Activated T-cell treated with anti-CD3 and anti-CD28 coated beads, Interleukin-2, amount 50 U/mL, for 24 hours (primary cell): ENCODE measurements around the gene MIEN1.

Source experiments
- DNase-seq: peaks from one replicate; pipeline ENCODE4 v3.0.0-alpha.2; 2020
- H3K27ac Mint-ChIP-seq: 2 replicates; pipeline ENCODE4 v1.8.0; 2020; ENCODE audit warnings: mild to moderate bottlenecking, mixed read lengths
- H3K27me3 Mint-ChIP-seq: 2 replicates; pipeline ENCODE4 v1.8.0; 2020; ENCODE audit warnings: mixed read lengths
- H3K36me3 Mint-ChIP-seq: 2 replicates; pipeline ENCODE4 v1.8.0; 2020; ENCODE audit warnings: low read depth, mixed read lengths
- H3K4me1 Mint-ChIP-seq: 2 replicates; pipeline ENCODE4 v1.8.0; 2020; ENCODE audit warnings: low read depth, mixed read lengths
- H3K4me3 Mint-ChIP-seq: 2 replicates; pipeline ENCODE4 v1.8.0; 2020; ENCODE audit warnings: mild to moderate bottlenecking, moderate library complexity, mixed read lengths
- H3K9me3 Mint-ChIP-seq: 2 replicates; pipeline ENCODE4 v1.8.0; 2020; ENCODE audit warnings: mixed read lengths

The MIEN1 gene

DNA sequence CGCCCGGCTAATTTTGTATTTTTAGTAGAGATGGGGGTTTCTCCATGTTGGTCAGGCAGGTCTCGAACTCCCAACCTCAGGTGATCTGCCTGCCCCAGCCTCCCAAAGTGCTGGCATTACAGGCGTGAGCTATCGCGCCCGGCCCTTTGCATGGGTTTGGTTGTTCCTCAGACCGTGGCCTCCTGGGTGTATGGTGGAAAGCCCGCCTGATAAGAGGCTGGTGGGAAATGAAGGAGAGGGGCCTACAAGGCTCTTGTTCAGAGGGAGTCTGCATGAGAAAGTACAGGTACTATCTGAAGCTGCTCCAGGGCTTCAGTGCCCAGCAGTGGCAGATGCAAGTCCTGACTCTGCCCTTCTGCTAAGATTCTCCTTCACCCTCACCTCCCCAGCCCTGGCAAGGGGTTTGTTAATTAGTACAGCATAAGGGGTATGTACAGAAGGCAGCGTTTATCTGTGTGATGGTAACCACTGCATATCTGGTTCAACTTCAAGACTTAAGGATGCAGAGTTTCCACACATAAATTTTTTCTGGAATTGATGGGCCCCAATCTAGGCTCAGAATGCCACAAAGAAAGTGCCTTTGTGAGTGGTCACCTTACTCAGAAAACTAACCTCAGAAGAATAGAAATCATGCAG is 31.6 kb upstream of the MIEN1 start:
- peak; percentile 39 for DNase-seq
- H3K36me3 Mint-ChIP-seq: peaks cover 81% of the 10 kb centered on the region
- peak overlapping the region; percentile 20 for H3K4me3 Mint-ChIP-seq
- H3K27me3 Mint-ChIP-seq: no peaks in the 10 kb centered on the region
- H3K4me1 Mint-ChIP-seq: peaks cover 91% of the 10 kb centered on the region
- H3K27ac Mint-ChIP-seq: peak overlapping the region; percentile 94
- H3K9me3 Mint-ChIP-seq: peaks cover 4% of the 10 kb centered on the region

DNA sequence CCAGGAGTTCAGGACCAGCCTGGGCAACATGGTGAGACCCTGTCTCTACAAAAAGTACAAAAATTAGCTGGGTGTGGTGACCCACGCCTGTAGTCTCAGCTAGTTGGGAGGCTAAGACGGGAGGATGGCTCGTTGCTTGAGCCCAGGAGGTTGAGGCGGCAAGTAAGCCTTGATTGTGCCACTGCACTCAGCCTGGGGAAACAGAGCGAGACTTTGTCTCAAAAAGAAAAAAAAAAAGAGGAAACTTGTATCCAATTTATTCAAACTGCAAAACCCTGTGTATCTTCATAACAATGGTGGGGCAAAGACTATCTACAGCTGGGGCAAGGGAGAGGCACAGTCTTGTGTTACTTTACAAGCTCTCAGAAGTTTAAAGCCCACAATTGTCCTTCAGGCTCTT is 28.9 kb upstream of the MIEN1 start:
- peaks cover 56% of the 10 kb centered on the region for H3K36me3 Mint-ChIP-seq
- DNase-seq: peak; percentile 34
- H3K4me3 Mint-ChIP-seq: peak overlapping the region; percentile 56
- H3K4me1 Mint-ChIP-seq: peaks cover 87% of the 10 kb centered on the region
- H3K27me3 Mint-ChIP-seq: no peaks in the 10 kb centered on the region
- peak overlapping the region; percentile 97 for H3K27ac Mint-ChIP-seq
- H3K9me3 Mint-ChIP-seq: no peaks in the 10 kb centered on the region

DNA sequence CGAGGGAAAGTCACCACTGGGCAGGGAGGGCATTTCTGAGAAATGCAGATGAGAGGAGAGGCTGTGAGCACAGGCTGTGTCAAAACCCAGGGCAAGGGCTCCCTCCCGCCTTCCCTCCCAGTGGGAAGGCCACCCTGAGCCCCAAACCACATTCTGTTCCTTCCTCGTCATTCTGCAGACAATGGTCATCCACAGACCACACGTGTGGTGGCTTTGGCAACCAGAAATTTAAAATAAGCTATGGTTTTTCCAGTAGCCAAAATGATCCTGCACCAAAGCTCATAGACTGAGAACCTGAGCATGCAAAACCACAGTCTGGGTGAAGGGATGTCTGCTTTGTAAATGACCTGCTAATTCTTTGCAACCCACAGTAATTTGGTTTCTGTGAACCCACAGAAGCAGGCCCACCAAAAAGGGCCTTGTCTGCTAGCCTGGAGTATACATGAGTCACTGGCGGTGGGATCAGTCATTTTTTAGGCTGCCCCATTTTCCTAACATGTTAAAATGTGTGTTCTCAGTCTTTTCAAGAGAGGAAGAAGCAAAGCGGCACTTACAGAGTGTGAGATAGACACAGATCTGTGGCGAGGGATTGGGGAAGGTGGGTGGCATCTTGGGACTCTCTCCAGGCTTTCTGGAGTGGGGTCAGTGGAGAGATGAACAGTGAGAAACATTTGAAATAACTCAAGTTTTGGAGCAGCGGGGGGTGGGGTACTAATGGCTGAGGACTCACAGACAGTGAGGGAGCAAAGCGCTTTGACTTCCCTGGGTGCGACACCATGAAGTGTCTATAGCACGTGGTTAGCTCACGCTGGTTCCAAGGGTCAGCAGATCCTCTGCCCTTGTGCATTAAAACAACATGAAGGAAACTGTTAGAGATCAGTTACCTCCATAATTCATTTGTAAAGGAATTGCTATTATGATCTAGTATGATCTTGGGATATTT is 27.9 kb upstream of the MIEN1 start:
- DNase-seq: peak; percentile 71
- peak overlapping the region; percentile 97 for H3K27ac Mint-ChIP-seq
- no peaks in the 10 kb centered on the region for H3K9me3 Mint-ChIP-seq
- peak overlapping the region; percentile 56 for H3K4me3 Mint-ChIP-seq
- peaks cover 83% of the 10 kb centered on the region for H3K4me1 Mint-ChIP-seq
- peaks cover 47% of the 10 kb centered on the region for H3K36me3 Mint-ChIP-seq
- H3K27me3 Mint-ChIP-seq: no peaks in the 10 kb centered on the region

DNA sequence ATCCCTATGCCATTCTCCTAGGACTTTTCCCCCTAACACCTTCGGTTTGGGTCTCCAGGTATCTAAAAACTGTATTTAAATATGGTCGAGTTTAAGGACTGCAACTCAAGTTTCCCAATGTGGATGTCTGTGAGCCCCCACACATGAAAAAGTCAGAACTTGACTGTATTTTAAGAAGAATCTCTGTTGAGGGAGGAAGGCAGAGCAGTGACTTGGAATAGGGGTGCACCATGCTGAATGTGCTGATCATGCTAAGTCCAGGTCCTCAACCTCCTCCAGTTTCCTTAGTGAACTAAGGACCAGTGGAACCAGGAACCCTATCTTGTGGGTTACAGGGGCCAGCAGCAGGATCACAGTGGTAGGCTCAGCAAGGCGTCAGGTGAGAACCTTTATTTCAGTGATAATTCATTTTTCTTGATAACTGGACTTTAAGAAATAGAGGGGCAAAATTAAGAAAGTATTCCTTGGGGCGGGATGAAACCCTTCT is 26.9 kb upstream of the MIEN1 start:
- Mint-ChIP-seq H3K4me3 (peak overlapping the region; percentile 23), H3K9me3 (no peaks in the 10 kb centered on the region), H3K27me3 (no peaks in the 10 kb centered on the region), H3K27ac (peak overlapping the region; percentile 97), H3K36me3 (peaks cover 37% of the 10 kb centered on the region), H3K4me1 (peaks cover 81% of the 10 kb centered on the region)
- DNase-seq: peak; percentile 30

DNA sequence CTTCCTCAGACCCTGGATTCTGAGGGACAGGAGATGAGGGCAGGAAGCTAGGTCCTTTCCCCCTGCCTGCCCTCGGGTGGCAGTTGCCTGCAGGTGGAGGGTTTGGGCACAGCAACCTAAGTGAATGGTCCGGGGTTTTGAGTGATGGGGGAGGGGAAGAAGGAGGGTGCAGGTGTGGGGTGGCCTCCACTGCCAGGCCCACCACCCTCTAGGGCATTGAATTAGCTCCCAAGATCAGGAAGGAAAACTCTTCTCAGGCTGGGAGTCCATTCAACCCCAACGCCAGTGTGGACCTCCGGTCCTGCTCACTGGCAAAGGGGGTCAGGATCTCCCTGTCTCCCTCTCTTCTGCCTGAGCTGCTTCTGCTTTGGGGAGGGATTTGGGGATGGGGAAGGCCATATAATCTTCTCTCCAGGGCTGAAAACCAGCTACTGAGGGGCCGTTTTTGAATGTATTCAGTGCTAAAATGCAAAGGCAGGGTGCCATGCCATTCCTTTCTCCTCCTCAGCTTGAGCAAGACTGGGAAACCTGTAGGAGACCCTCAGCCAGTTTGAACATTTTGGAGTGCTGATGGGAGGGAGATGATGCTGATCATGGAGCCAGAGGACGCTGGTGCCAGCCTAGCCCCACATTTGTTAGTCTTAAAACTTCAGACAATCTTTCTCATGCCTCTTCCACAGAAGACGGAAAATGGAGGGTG is 26.2 kb upstream of the MIEN1 start:
- no peaks in the 10 kb centered on the region for H3K9me3 Mint-ChIP-seq
- peaks cover 30% of the 10 kb centered on the region for H3K36me3 Mint-ChIP-seq
- H3K4me3 Mint-ChIP-seq: peak overlapping the region; percentile 57
- H3K27me3 Mint-ChIP-seq: no peaks in the 10 kb centered on the region
- H3K27ac Mint-ChIP-seq: peak overlapping the region; percentile 97
- no peak for DNase-seq
- H3K4me1 Mint-ChIP-seq: peaks cover 81% of the 10 kb centered on the region

DNA sequence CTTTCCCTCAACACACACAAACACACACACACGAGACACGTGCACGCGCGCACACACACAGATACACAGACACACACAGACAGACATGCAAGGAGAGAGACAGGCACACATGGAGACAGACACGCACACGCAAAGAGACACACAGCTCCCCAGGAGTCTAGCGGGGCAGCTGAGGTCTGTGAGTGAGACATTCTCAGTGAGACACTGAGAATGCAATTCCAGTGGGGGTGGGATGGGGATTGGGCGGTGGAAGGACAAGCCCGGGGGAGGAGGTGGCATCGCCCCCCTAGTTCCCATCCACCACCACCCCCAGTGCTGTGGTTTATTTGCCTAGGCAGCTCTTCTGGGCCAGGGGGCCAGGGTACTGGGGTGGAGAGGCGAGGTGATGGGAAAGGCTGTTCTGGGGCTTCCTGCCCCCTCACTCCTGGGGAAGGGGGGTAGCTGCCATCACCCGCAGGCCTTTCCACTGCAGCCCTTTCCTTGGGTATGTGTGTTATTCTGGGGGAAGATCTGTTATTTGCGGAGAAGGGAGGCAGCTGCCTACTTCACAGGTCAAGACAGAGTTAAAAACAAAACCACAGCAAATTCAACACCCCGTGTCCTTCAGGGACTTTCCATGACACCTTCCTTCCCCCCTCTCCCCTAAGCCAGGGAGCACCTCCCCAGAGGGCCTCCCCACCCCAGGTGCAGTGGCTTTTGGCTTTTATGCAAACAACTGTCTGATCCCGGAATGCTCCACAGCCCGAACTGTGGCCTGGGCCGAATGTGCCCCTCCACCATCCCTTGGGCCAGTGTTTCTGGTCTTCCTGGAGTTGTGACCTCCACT is 25.4 kb upstream of the MIEN1 start:
- H3K9me3 Mint-ChIP-seq: no peaks in the 10 kb centered on the region
- no peaks in the 10 kb centered on the region for H3K27me3 Mint-ChIP-seq
- H3K4me3 Mint-ChIP-seq: peak overlapping the region; percentile 57
- DNase-seq: peak; percentile 77
- H3K4me1 Mint-ChIP-seq: peaks cover 81% of the 10 kb centered on the region
- peak overlapping the region; percentile 97 for H3K27ac Mint-ChIP-seq
- H3K36me3 Mint-ChIP-seq: peaks cover 24% of the 10 kb centered on the region

DNA sequence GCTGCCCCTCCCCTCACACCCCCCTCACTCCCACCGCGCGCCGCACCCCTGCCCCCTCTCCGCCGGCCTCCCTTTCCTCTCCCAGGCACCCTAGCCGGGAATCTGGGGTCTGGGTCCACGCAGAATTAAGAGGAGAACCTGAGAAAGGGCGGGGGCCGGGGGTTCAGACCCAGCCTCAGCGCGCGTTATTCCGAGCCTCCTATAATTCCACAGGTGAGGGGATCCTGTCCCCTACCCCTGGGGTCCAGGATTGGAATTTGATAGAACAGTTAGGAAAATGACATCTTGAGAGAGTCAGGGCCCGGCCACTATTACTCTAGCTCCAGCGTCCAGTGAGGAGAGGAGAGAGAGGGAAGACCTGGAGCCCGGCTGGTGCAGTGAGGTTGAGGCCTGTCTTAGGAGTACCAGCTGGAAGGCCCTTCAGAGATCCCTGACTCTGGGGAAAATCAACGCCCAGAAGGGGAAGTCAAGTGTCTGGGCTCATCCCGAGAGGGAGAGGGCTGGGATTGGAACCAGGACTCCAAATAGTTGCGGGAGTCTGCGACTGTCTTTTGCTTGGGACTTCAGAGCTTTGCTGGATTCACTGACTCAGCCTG is 24.7 kb upstream of the MIEN1 start:
- Mint-ChIP-seq H3K4me3 (peak overlapping the region; percentile 57), H3K4me1 (peaks cover 77% of the 10 kb centered on the region), H3K27ac (peak overlapping the region; percentile 97), H3K27me3 (no peaks in the 10 kb centered on the region), H3K9me3 (no peaks in the 10 kb centered on the region), H3K36me3 (peaks cover 21% of the 10 kb centered on the region)
- DNase-seq: no peak

DNA sequence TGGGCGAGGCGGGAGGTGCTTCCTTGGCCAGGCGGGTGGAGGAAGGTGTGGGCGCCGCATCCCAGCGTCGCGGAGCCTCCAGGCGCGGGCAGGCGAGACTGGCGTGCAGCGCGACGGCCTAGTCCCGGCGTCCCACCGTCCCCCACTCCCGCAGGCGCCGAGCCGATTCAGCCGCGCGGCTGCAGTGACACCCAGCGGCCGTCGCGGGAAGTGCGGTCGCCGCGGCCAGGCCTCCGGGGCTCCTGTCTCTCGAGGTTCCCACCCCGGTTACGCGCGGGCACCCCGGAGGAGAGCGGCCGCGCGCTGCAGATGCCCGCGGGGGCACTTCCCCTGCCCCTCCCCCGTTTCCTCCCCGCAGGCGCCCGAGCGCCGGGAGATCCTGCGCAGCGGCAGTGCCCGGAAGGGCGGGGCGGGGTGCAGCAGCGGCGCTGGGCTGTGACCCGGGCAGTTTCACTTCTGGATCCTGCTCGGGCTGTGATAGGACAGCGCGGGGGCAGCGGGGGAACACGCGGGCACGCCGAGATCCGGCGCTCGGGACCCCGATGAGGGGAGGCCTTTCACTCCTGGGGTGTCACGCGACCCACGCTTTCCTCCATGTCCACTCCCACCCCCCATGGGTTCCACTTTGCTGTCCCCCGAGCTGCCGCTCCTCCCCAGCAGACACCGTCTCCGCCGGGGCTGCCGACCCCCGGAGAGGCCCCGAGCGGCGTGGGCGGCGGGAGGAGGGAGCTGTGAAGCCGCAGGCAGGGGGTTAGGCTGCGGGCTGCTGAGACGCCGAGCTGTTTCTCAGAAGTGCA is 24.0 kb upstream of the MIEN1 start:
- H3K4me1 Mint-ChIP-seq: peaks cover 71% of the 10 kb centered on the region
- peak overlapping the region; percentile 77 for H3K4me3 Mint-ChIP-seq
- H3K9me3 Mint-ChIP-seq: no peaks in the 10 kb centered on the region
- H3K27me3 Mint-ChIP-seq: no peaks in the 10 kb centered on the region
- peaks cover 15% of the 10 kb centered on the region for H3K36me3 Mint-ChIP-seq
- peak overlapping the region; percentile 97 for H3K27ac Mint-ChIP-seq
- peak; percentile 98 for DNase-seq

DNA sequence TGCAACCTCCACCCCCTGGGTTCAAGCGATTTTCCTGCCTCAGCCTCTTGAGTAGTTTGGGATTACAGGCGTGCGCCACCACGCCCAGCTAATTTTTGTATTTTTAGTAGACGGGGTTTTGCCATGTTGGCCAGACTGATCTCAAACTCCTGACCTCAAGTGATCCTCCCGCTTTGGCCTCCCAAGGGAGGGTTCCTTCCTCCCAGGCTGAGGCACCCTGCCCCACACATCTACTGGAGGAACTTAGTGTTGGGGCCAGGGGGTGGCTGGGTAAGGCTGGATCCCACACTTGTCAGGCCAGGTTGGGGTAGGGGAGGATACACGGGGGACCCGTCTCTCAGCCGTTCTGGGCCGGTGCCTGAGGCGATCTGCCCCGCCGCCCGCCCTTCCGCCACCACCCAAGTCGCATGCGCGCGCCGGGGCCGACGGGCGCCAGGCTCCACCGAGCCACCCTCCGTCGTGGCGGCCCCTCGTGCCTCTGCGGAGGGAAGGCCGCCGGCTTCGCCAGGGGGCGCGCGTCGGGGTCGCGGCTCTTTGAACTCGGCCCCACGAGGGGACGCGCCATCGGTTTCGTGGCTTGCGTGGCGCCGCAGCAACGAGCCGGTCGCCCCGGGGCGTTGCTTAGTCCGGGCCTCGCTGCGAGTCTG is 23.3 kb upstream of the MIEN1 start:
- peaks cover 68% of the 10 kb centered on the region for H3K4me1 Mint-ChIP-seq

DNA sequence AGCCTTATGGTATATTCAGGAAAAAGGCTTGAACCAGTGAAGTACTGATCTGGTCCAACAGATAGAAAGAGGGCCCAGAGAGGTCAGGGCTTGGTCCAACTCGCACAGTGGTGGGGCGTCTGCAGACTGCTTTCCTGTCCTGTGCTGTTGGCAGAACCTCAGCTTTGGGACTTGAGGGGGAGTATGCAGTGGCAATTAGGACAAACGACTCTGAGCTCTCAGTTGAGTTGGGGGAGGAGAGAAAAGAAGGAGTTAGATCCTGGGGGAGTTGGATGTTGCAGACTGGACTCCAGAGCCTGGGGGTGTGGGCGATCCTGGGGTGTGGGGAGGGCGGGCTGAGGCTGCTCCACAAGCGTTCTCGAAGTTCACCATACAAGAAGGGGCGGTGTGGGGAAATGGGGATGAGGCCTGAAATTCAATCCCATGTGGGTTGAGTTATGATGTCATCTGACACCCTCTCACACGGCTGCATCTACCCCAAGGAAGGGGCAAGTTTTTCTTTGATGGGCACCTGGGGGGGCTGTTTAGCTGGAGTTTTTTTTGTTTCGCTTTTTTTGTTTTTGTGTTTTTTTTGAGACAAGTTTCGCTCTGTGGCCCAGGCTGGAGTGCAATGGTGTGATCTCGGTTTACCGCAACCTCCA is 22.0 kb upstream of the MIEN1 start:
- Mint-ChIP-seq H3K4me1 (peaks cover 55% of the 10 kb centered on the region), H3K4me3 (peak overlapping the region; percentile 77), H3K27ac (peak overlapping the region; percentile 96), H3K36me3 (peaks cover 3% of the 10 kb centered on the region), H3K27me3 (no peaks in the 10 kb centered on the region), H3K9me3 (no peaks in the 10 kb centered on the region)
- no peak for DNase-seq

More for the DNA sequence above, 23.3 kb upstream of the MIEN1 start:
- H3K36me3 Mint-ChIP-seq: peaks cover 7% of the 10 kb centered on the region
- peak overlapping the region; percentile 77 for H3K4me3 Mint-ChIP-seq
- H3K27ac Mint-ChIP-seq: peak overlapping the region; percentile 96
- no peaks in the 10 kb centered on the region for H3K9me3 Mint-ChIP-seq
- no peaks in the 10 kb centered on the region for H3K27me3 Mint-ChIP-seq
- no peak for DNase-seq

DNA sequence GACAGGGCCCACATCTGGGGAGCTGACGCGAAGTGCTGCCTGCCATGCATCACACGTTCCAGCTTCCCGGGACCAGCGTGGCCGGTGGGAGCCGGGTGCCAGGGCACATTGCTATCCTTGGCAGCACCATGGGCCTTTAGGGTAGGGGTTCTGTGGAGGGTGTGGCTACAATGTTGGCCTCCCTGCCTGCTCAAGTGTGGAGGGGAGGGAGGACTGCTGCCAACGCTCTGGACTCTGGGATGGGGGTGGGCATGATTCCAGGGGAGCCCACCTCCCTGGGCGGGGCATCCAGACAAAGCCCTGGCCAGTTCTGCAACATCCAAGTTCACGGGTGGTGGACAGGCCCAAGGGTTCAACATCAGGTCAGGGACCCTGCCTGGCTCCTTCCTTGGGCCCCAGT is 21.3 kb upstream of the MIEN1 start:
- Mint-ChIP-seq H3K4me1 (peaks cover 48% of the 10 kb centered on the region), H3K9me3 (no peaks in the 10 kb centered on the region), H3K27ac (peak overlapping the region; percentile 96), H3K36me3 (peaks cover 3% of the 10 kb centered on the region), H3K4me3 (no peak overlapping the region), H3K27me3 (no peaks in the 10 kb centered on the region)
- no peak for DNase-seq

DNA sequence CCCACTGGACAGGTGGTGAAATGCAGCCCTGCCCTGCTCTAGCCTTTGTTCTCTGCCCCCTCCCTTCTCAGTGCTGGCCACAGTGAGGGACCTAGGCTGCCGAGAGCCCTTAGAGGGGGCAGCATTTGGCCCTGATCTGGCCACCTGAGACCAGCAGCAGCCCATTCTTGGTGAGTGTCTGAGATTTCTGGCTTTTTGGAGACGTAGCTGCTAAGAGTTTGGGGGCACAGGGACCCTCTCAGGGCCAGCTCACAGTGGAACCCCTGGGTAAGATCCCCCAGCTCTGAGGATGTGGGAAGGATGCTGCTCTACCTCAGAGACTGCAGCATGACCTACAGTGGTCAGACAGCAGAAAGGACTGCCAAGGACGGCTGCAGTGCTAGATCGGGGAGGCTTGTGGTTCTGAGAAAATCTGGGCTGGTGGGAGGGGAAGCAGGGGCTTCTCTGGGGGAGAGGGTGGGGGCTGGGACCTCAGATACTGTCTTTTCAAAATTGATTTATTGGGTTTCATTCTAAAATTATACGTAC is 20.7 kb upstream of the MIEN1 start:
- H3K4me3 Mint-ChIP-seq: no peak overlapping the region
- H3K36me3 Mint-ChIP-seq: peaks cover under 1% of the 10 kb centered on the region
- no peak for DNase-seq
- H3K27ac Mint-ChIP-seq: peak overlapping the region; percentile 96
- H3K4me1 Mint-ChIP-seq: peaks cover 42% of the 10 kb centered on the region
- no peaks in the 10 kb centered on the region for H3K27me3 Mint-ChIP-seq
- H3K9me3 Mint-ChIP-seq: no peaks in the 10 kb centered on the region
